Caco-2 (cell line): ENCODE results near the gene FIBCD1. TPM values are rescaled to one million over a fixed set of nuclear protein-coding genes. Genes with fewer than 3 reads are reported as not detected.

Experiments
- BruUV-seq: library from RNA; stranded (reverse); fragments of 400-500 nt; replicated peaks from 2 replicates; lab custom pipeline; 2021; lab: Mats Ljungman, UMichigan
- CTCF ChIA-PET: fragments of 300-600 bp; sonication (Branson Sonifier 250); formaldehyde crosslinking; loops from one replicate; lab custom pipeline; 2022; ENCODE audit warnings: antibody characterized with exemption; lab: Charles Lee
- POLR2A ChIA-PET: fragments of 300-600 bp; sonication (Branson Sonifier 250); formaldehyde crosslinking; loops from one replicate; lab custom pipeline; 2022; ENCODE audit warnings: antibody characterized with exemption; lab: Charles Lee
- DNase-seq, 2 experiments: peaks; one replicate each; pipeline versions ENCODE4 v3.0.0 to v3.0.0-alpha.2; 2020 to 2022
- H3K27me3 ChIP-seq: replicated peaks from 2 replicates; pipeline ENCODE4 v1.6.0; 2011; ENCODE audit warnings: low read length; ENCODE audit not compliant: control insufficient read depth, insufficient read depth
- H3K36me3 ChIP-seq: 2 replicates; pipeline ENCODE4 v1.5.1; 2011; ENCODE audit warnings: low read length; ENCODE audit not compliant: control insufficient read depth, insufficient read depth
- H3K4me1 ChIP-seq: fragments of 250-450 bp; sonication (Bioruptor Pico); 2 replicates; pipeline ENCODE4 v1.5.1; 2020; ENCODE audit warnings: mild to moderate bottlenecking
- H3K4me3 ChIP-seq: 2 replicates; pipeline ENCODE4 v1.5.1; 2011; ENCODE audit warnings: low read depth, mild to moderate bottlenecking, control low read depth, low read length
- H3K9me3 ChIP-seq: fragments of 250-450 bp; sonication (Bioruptor Pico); 2 replicates; pipeline ENCODE4 v1.5.1; 2020; ENCODE audit warnings: mild to moderate bottlenecking, moderate library complexity
- H3K27ac Mint-ChIP-seq: one replicate; pipeline ENCODE4 v1.8.0; 2022; ENCODE audit warnings: mixed read lengths; ENCODE audit not compliant: unreplicated experiment
- H3K27me3 Mint-ChIP-seq: one replicate; pipeline ENCODE4 v1.8.0; 2022; ENCODE audit warnings: mixed read lengths; ENCODE audit not compliant: insufficient read depth, unreplicated experiment
- H3K36me3 Mint-ChIP-seq: one replicate; pipeline ENCODE4 v1.8.0; 2022; ENCODE audit warnings: mild to moderate bottlenecking, mixed read lengths; ENCODE audit not compliant: insufficient read depth, unreplicated experiment
- H3K4me1 Mint-ChIP-seq: one replicate; pipeline ENCODE4 v1.8.0; 2022; ENCODE audit warnings: low read depth, mixed read lengths; ENCODE audit not compliant: unreplicated experiment
- H3K4me3 Mint-ChIP-seq: one replicate; pipeline ENCODE4 v1.8.0; 2022; ENCODE audit warnings: mild to moderate bottlenecking, moderate library complexity, mixed read lengths; ENCODE audit not compliant: unreplicated experiment
- H3K9me3 Mint-ChIP-seq: one replicate; pipeline ENCODE4 v1.8.0; 2022; ENCODE audit warnings: mixed read lengths; ENCODE audit not compliant: unreplicated experiment
- intact Hi-C: fragments of 100-400 bp; cut with micrococcal nuclease; formaldehyde crosslinking; loops from one replicate; pipeline ENCODE4 v1.10.0; 2022; ENCODE audit not compliant: unreplicated experiment
- total RNA-seq: library from RNA; stranded (reverse); gene quantifications from 2 replicates; pipeline ENCODE4 v1.2.3, GENCODE V29; 2022
- TF ChIP-seq, protein P1 (sequence below), 2 experiments: fragments of 200-600 bp in 1 of 2; IDR thresholded peaks; 1 replicate in 1 of 2; 2 replicates in 1 of 2; pipeline versions ENCODE4 v1.5.1 to v1.8.0; 2011 to 2022; ENCODE audit warnings: antibody characterized with exemption in 1 of 2, control low read depth in 1 of 2, inconsistent platforms in 1 of 2, low read depth in 1 of 2, low read length in 1 of 2, mild to moderate bottlenecking in 1 of 2, moderate library complexity in 1 of 2; ENCODE audit not compliant: insufficient read depth in 1 of 2, severe bottlenecking in 1 of 2, unreplicated experiment in 1 of 2

The FIBCD1 gene
- total RNA-seq, 1 experiment from 2014 or later: not detected

GRCh38 chr9:130933114-130934046, 5.7 kb downstream of the FIBCD1 start:
- Histone ChIP-seq H3K27me3 (peaks cover 1% of the 10 kb centered on the region; the same call in 1 of the 2 replicates), H3K9me3 (no peaks in the 10 kb centered on the region), H3K4me3 (no peak overlapping the region), H3K4me1 (peaks cover 20% of the 10 kb centered on the region), H3K36me3 (no peaks in the 10 kb centered on the region)
- BruUV-seq: no TSS peak
- Mint-ChIP-seq H3K27me3 (peaks cover 23% of the 10 kb centered on the region), H3K4me1 (peaks cover 8% of the 10 kb centered on the region), H3K27ac (no peak overlapping the region), H3K4me3 (no peak overlapping the region), H3K9me3 (no peaks in the 10 kb centered on the region), H3K36me3 (peaks cover 6% of the 10 kb centered on the region)
- intact Hi-C loops: no loop called here
- DNase-seq: no peak
- ChIA-PET POLR2A (no interaction called here), CTCF (interaction anchor here (0.6 to 1.1 kb wide), 4 partner anchors 14 to 67 kb away, joined by 3 to 6 read pairs (median 4); no protein-coding TSS in a partner anchor)
- TF ChIP-seq, protein P1, sequence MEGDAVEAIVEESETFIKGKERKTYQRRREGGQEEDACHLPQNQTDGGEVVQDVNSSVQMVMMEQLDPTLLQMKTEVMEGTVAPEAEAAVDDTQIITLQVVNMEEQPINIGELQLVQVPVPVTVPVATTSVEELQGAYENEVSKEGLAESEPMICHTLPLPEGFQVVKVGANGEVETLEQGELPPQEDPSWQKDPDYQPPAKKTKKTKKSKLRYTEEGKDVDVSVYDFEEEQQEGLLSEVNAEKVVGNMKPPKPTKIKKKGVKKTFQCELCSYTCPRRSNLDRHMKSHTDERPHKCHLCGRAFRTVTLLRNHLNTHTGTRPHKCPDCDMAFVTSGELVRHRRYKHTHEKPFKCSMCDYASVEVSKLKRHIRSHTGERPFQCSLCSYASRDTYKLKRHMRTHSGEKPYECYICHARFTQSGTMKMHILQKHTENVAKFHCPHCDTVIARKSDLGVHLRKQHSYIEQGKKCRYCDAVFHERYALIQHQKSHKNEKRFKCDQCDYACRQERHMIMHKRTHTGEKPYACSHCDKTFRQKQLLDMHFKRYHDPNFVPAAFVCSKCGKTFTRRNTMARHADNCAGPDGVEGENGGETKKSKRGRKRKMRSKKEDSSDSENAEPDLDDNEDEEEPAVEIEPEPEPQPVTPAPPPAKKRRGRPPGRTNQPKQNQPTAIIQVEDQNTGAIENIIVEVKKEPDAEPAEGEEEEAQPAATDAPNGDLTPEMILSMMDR (IDR thresholded peaks at IDR 0.05; ENCODE audit: insufficient read depth in 1 of 2, low read depth in 1 of 2, low read length in 1 of 2, severe bottlenecking in 1 of 2, unreplicated experiment in 1 of 2): no peak

GRCh38 chr9:130932255-130933079, 6.6 kb downstream of the FIBCD1 start:
- no TSS peak for BruUV-seq
- H3K4me1 ChIP-seq: peaks cover 15% of the 10 kb centered on the region

More at GRCh38 chr9:130932255-130933079, 6.6 kb downstream of the FIBCD1 start:
- H3K27me3 Mint-ChIP-seq: peaks cover 20% of the 10 kb centered on the region
- ChIA-PET CTCF (interaction anchor here (0.6 to 1.0 kb wide), 3 partner anchors 13 to 39 kb away, joined by 3 to 4 read pairs (median 3); no protein-coding TSS in a partner anchor), POLR2A (no interaction called here)
- H3K27ac Mint-ChIP-seq: no peak overlapping the region
- no peak overlapping the region for H3K4me3 Mint-ChIP-seq
- Histone ChIP-seq H3K36me3 (no peaks in the 10 kb centered on the region), H3K4me3 (no peak overlapping the region), H3K9me3 (no peaks in the 10 kb centered on the region), H3K27me3 (no peaks in the 10 kb centered on the region; the same call in 1 of the 2 replicates)
- H3K4me1 Mint-ChIP-seq: peaks cover 8% of the 10 kb centered on the region
- TF ChIP-seq, protein P1 (IDR thresholded peaks at IDR 0.05; ENCODE audit: insufficient read depth in 1 of 2, low read depth in 1 of 2, low read length in 1 of 2, severe bottlenecking in 1 of 2, unreplicated experiment in 1 of 2): no peak
- no peak for DNase-seq
- peaks cover 6% of the 10 kb centered on the region for H3K36me3 Mint-ChIP-seq
- intact Hi-C loops: no loop called here
- no peaks in the 10 kb centered on the region for H3K9me3 Mint-ChIP-seq
